Jurkat, Clone E6-1 (cell line): ENCODE measurements around the gene CCDC3.

ENCODE experiments used
- DNase-seq: peaks from one replicate; pipeline ENCODE4 v3.0.0-alpha.2; 2011; ENCODE audit warnings: low read depth, low spot score
- H3K4me3 ChIP-seq: 2 replicates; pipeline ENCODE4 v1.5.1; 2011; ENCODE audit warnings: mild to moderate bottlenecking, low read length, control low read depth, moderate library complexity

CCDC3 gene

DNA sequence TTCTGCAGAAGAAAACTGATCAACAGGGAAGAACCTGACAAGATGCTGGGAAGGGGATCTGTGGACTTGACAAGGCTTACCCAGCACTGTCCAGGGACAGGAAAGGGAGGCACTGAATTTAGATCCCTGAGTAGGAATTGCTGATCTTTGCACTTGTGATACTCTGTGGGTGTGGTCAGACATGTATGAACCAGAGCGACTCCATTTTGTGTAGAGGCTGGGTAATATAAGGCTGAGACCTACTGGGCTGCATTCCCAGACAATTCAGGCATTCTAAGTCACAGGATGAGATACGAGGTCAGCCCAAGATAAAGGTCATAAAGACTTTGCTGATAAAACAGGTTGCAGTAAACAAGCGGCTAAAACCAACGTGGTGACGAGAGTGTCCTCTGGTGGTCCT is 60.7 kb downstream of the CCDC3 start:
- no peak overlapping the region for H3K4me3 ChIP-seq
- no peak for DNase-seq

GRCh38 chr10:12938271-12938670 is 63.2 kb downstream of the CCDC3 start:
- no peak overlapping the region for H3K4me3 ChIP-seq
- DNase-seq = no peak

DNA sequence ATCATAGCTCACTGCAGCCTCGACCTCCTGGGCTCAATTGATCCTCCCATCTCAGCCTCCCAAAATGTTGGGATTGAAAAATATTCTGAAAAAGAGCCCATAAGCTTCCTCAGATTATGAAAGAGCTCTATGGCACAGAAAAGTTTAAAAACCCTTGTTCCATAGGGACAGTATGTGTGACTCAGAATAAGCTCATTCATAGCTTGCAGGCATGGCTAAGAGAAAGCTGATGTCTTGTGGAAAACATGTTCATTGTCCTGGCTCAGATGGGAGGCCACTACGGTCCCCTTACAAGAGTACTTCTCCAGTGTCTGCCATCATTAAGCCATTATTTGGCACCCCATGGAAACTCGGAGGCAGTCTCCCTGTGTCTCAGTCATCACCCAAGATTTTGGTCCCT is 64.0 kb downstream of the CCDC3 start:
- no peak for DNase-seq
- H3K4me3 ChIP-seq = no peak overlapping the region

GRCh38 chr10:12934777-12935176 is 66.7 kb downstream of the CCDC3 start:
- H3K4me3 ChIP-seq = no peak overlapping the region
- DNase-seq = no peak

- DNase-seq = no peak
- no peak overlapping the region for H3K4me3 ChIP-seq
These were observed 72.1 kb downstream of the CCDC3 start for GRCh38 chr10:12929381-12929780.

- no peak overlapping the region for H3K4me3 ChIP-seq
- no peak for DNase-seq
These were observed 72.9 kb downstream of the CCDC3 start for GRCh38 chr10:12928571-12928970.

GRCh38 chr10:12927896-12928295 is 73.6 kb downstream of the CCDC3 start:
- DNase-seq = no peak
- H3K4me3 ChIP-seq = no peak overlapping the region

- no peak for DNase-seq
- no peak overlapping the region for H3K4me3 ChIP-seq
These were observed 75.7 kb downstream of the CCDC3 start for GRCh38 chr10:12925845-12926244.

GRCh38 chr10:12924911-12925310 is 76.6 kb downstream of the CCDC3 start:
- H3K4me3 ChIP-seq = no peak overlapping the region
- DNase-seq = no peak

GRCh38 chr10:12922117-12922900 is 79.2 kb downstream of the CCDC3 start:
- DNase-seq = no peak
- no peak overlapping the region for H3K4me3 ChIP-seq

GRCh38 chr10:12921163-12921562 is 80.3 kb downstream of the CCDC3 start:
- DNase-seq = no peak
- H3K4me3 ChIP-seq = no peak overlapping the region

DNA sequence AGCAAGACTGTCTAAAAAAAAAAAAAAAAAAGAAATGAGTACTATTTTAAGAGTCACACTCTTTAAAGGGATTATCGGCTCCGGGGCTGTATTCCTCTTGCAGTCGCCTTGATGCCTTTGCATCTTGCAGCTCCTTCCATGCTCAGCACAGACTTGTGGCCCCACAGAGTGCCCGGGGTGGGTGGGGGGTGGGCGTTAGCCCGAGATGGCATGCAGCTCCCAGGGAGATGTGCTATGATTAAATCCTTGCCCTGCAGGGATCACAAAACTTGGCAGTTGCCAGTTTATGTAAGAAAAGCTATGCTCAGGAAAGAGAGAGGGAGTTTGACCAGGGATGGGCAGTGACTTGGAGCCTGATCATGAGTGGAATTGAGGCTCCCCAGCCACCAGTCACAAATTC is 81.9 kb downstream of the CCDC3 start:
- H3K4me3 ChIP-seq = no peak overlapping the region

DNA sequence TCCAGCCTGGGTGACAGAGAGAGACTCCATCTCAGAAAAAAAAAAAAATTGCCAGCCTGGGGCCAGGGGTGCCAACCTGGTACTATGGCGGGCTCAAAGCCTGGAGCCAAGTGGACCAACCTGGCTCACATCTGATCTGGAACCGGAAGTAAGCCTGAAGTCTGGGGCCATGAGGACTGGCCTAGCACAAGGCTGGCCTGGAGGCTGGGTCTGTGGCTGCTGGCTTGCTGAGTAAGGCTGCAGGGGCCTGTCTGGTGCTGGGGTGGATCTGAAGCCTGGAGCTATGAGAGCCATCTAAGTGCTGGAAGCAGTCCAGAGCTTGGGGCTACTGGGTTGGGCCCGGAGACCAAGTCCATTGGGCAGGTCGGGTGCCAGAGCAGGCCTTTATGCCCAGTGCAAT is 84.9 kb downstream of the CCDC3 start:
- no peak for DNase-seq
- no peak overlapping the region for H3K4me3 ChIP-seq

More for the DNA sequence above, 81.9 kb downstream of the CCDC3 start:
- DNase-seq = no peak

DNA sequence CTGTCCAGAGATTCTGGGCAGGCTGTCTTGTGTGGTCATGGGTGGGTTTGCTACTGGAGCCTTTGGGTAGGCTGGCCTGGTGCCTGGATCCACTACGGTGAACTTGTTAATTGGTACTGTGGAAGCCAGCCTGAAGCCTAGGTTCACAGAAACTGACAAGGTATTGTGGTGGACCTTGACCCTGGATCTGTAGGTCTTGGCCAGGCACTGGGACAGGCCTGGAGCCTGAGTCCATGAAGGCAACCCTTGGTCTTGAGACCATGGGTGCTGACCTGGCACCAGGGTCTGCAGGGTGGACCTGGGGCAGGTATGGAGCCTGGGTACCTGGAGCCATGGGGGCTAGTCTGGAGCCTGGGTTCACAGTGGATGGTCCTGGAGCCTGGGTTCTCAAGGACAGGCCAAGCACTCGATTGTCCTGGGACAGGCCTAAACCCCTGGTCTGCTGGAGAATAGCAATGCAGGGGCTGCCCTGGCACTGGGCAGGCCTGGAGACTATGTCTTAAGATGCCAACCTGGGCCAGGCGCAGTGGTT is 85.8 kb downstream of the CCDC3 start:
- DNase-seq = no peak
- no peak overlapping the region for H3K4me3 ChIP-seq

DNA sequence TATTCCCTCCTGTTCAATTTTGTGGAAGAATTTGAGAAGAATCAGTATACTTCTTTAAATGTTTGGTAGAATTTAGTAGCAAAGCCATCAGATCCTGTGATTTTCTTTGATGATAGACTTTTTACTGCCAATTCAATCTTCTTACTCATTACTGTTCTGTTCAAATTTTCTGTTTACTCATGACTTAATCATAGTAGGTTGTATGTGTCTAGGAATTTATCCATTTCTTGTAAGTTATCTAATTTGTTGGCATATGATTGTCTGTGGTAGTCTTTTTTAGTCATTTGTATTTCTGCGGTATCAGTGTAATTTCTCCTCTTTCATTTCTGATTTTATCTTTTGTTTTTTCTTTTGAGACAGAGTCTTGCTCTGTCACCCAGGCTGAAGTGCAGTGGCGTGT is 87.4 kb downstream of the CCDC3 start:
- DNase-seq = no peak
- no peak overlapping the region for H3K4me3 ChIP-seq

DNA sequence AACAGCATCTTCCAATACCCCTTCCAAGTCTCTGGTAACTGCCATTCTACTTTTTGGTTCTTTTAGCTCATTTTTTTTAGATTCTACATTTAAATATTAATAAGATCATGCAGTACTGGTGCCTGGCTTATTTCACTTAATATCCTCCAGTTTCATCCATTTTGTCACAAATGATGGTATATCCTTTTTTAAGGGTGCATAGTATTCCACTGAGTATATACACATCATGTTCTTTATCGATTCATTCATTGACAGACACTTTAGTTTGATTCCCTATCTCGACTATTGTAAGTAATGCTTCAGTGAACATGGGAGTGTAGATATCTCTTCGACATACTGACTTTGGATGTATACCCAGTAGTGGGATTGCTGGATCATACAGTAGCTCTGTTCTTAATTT is 89.7 kb downstream of the CCDC3 start:
- no peak for DNase-seq
- H3K4me3 ChIP-seq = no peak overlapping the region

GRCh38 chr10:12910835-12911234 is 90.7 kb downstream of the CCDC3 start:
- no peak for DNase-seq
- H3K4me3 ChIP-seq = no peak overlapping the region

DNA sequence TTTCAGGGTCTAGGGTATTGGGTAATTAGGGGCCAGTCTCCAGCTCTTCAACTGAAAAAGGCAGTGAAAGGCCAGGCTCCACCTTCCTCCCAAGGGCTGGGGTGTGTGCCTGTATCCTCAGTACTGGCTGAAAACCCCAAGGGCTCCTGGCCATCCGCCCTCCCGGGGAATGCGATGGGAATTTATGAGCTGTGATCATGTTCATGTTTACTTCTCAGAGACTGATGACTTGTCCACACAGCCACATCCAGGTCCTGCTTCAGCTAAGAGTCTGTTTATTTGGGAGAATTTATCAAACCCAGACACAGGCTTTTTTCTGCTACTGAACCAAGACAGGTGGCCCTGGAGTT is 91.7 kb downstream of the CCDC3 start:
- H3K4me3 ChIP-seq = no peak overlapping the region
- no peak for DNase-seq

DNA sequence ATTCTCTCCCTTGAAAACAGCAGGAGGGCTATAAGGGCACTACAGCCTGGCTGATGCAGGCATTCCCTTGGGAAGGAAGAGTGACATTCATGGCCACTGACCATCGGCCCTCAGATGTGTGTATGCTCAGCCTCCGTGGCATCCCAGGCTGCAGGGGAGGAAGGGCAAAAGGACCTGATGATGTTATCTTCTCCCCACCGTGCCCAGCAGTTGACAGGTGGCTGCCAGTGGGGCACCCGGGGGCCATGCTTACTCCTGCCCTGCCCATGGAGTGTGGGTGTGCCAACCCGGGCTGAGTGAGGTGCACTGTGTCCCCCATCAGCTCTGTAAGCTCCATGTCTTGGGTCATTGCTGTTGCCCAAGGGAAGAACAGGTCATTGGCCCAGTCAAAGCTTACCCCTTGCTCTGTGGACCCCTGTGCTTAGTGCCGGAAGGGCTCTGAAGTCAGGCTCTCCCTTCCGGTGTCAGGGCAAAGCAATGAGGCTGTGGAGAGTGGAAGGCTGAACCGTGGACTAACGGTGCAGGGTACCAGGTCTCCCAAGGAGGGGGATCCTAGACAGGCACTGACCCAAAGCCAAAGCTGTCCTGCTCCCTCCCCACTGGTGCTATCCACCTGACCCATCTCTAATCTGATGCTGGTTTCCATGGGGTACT is 92.2 kb downstream of the CCDC3 start:
- no peak for DNase-seq
- H3K4me3 ChIP-seq = no peak overlapping the region

DNA sequence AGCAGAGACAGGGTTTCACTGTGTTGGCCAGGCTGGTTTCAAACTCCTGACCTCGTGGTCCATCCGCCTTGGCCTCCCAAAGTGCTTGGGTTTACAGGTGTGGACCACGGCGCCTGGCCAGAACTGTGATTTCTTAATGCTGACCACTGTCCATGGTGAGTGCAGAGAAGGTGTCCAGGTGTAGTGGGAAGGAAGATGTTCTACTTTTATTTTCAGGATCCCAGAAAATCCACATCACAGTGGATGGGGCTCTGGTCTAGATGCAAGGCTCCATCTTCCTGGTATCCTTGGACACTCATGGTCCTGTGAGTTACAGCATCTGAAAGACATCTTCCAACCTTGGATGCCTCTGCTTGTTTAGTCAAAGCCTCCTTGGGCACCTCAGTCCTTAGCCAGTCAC is 92.7 kb downstream of the CCDC3 start:
- DNase-seq = no peak
- no peak overlapping the region for H3K4me3 ChIP-seq

DNA sequence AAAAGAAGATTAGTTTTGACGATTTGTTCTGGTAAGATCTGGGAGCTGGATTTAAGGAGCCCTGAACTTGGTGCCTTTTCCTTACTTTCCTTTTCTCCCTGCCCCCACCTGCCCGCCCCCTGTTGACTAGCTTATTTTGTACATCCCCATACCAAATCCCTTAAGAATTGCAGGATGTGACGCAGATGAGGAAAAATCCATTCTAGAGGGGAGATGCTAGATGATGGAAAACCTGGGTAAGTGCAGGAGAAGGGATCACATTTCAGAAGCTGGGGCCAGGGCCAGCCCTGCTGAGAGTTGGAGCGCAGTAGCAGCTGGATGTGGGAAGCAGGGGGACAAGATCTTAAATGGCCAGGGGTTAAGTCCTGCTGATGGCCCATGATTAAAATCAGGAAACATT is 93.9 kb downstream of the CCDC3 start:
- no peak for DNase-seq

More for the DNA sequence above, 93.9 kb downstream of the CCDC3 start:
- H3K4me3 ChIP-seq = no peak overlapping the region
